ENCODE results near the gene EME1.
"Not testable (repeated sequence)": the region's sequence is repeated elsewhere in the genome, so short reads cannot be mapped to it uniquely, and the experiment has no call there.

The EME1 gene

GRCh38 chr17:50388728-50389127 lies 15.7 kb downstream of the EME1 start:
- DNase-seq (ENCODE audit: low read depth in 2 of 3, low spot score in 2 of 3): no peak

DNA sequence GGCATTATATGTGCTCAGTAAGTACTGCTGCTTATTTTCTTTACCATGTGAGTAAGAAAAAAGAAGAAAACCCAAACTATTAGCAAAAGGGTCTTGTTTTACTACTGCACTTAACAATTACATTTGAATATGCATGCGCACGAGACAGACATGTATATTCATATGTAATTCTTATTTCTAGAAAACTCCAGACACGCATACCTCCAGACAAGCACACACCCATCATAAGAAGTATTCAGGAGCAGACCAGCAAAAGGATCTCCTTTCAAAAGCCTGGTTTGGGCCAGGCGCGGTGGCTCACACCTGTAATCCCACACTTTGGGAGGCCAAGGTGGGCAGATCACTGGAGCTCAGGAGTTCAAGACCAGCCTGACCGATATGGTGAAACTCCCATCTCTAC lies 16.5 kb downstream of the EME1 start:
- no peak for DNase-seq (ENCODE audit: low read depth in 2 of 3, low spot score in 2 of 3)

- no peak for DNase-seq (ENCODE audit: low read depth in 2 of 3, low spot score in 2 of 3)
Observed at GRCh38 chr17:50392621-50393020, 19.6 kb downstream of the EME1 start.

GRCh38 chr17:50393700-50394099 lies 20.7 kb downstream of the EME1 start:
- no peak for DNase-seq (ENCODE audit: low read depth in 2 of 3, low spot score in 2 of 3)

DNA sequence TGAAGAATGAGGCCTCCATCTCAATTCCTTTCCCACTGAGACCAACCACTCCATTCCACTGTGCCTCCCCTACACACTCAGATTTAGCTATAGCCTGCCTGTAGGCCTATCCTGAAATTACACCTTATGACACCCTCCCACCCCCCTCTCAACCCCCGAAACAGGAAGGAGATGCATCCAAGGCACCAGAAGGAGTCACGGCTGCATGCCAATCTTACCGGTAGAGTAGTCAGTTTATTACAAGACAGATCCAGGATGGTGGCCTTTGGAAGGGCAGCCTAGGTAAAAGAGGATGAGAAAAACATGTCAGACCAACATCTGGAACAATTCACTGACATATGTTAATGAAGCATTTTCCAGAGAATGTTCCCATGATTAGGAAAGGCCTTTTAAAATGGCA lies 21.7 kb downstream of the EME1 start:
- no peak for DNase-seq (ENCODE audit: low read depth in 2 of 3, low spot score in 2 of 3)

DNA sequence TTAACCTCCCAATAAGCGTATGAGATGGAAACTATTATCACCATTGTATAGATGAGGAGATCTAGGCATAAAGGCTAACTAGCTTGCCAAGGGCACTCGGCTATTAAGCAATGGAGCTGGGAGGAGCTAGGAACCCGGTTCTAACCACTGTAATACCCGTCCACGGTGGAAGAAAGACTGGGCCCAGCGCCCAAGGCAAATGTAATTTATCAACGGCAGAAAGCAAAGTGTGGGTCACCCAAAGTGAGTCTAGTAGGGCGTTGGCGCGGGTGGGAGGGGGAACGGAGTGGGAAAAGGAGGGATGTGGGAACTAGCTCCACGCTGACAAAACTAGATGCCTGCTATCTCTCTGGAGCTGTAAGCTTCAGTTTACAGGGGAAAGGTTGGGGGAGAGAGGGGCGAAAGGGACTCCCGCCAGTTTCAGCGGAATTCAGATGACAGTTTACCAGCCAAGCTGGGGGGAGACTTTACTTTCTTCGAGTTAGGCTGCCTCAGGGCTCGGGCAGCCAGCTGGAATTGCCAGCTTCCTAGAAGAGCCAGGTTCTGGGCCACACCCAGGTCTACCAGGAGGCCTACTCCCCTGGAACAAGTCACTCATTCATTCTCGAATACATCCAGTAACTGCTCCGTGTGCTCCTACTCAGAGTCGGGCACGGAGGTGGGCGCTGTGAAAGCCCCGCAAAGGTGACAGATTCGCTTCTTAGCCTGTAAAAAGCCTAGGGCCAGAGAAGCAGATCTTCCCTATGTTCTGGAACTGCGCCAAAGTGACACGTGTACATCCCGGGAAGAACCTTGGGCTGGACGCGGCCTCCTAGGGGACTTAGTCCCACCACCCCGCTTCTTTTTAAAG lies 23.5 kb downstream of the EME1 start:
- no peak for DNase-seq (ENCODE audit: low read depth in 2 of 3, low spot score in 2 of 3)

GRCh38 chr17:50397111-50397918 lies 24.3 kb downstream of the EME1 start, which contains the start of gene LRRC59:
Gene LRRC59 (minus strand): TSS chr17:50397523. CDS start chr17:50397317, 206 bp downstream.
- DNase-seq (ENCODE audit: low read depth in 2 of 3, low spot score in 2 of 3): peak; percentile 81 to 99 (median 95)

GRCh38 chr17:50397919-50398285 lies 24.9 kb downstream of the EME1 start:
- DNase-seq (ENCODE audit: low read depth in 2 of 3, low spot score in 2 of 3): no peak

GRCh38 chr17:50398672-50399071 lies 25.6 kb downstream of the EME1 start:
- DNase-seq (ENCODE audit: low read depth in 2 of 3, low spot score in 2 of 3): not testable (repeated sequence)

DNA sequence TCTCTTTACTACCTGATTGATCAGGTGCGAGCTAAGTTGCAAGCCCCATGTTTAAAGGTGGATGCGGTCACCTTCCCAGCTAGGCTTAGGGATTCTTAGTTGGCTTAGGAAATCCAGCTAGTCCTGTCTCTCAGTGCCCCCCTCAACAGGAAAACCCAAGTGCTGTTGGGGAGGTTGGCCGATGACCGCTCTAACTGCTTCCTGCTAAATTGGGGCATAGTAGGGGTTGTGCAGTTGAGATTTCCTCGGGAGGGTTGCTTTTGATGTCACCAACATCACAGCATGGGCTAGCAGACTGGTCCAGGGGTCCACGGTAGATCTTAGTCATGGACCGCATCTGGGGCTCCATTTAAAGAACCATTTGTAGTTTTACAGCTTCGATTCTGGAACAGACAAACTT lies 26.6 kb downstream of the EME1 start:
- DNase-seq (ENCODE audit: low read depth in 2 of 3, low spot score in 2 of 3): not testable (repeated sequence)

DNA sequence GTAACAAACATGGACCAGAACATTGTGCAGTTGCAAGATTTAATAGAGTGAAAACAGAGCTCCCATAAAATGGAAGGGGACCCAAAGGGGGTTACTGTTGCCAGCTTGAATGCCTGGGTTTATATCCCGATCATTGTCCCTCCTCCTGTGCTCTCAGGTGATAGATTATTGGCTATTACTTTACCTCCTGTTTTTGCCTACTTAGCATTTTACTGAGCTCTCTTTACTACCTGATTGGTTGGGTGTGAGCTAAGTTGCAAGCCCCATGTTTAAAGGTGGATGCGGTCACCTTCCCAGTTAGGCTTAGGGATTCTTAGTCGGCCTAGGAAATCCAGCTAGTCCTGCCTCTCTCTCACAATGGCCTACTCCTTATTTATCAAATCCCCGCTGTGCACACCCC lies 32.3 kb downstream of the EME1 start:
- not testable (repeated sequence) for DNase-seq (ENCODE audit: low read depth in 2 of 3, low spot score in 2 of 3)

- no peak for DNase-seq (ENCODE audit: low read depth in 2 of 3, low spot score in 2 of 3)
Observed at GRCh38 chr17:50406578-50406977, 33.5 kb downstream of the EME1 start.

DNA sequence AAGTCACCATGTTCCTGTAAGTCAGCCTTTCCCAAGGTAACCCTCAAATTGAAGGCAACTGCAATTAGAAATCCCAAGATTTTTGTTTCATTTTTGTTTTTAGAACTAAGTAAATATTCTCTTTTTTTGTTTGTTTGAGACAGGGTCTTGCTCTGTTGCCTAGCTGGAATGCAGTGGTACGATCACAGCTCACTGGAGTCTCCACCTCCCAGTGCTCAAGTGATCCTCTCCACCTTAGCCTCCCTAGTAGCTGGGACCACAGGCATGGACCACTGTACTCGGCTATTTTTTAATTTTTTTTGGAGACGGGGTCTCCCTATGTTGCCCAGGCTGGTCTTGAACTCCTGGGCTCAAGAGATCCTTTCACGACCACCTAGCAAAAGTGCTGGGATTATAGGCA lies 34.9 kb downstream of the EME1 start:
- no peak for DNase-seq (ENCODE audit: low read depth in 2 of 3, low spot score in 2 of 3)

- no peak for DNase-seq (ENCODE audit: low read depth in 2 of 3, low spot score in 2 of 3)
Observed at GRCh38 chr17:50412188-50412732, 39.2 kb downstream of the EME1 start.

DNA sequence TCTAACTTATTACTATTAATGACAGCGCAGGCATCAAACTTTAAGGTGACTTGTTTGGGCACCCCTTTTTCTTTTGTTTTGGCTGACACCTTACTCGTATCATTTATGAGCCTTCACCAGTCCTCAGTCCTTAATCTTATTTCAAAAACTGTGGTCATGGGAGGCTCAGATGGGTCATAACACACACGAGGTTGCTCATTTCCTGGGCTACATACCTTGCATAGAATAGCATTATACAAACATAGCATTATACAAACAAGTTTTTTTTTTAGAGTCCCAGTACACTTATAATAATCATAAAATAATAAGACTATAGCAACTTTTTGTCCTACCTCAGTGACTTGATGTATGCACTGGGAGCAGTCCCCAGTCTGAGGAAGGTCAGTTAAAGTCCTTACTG lies 41.8 kb downstream of the EME1 start:
- DNase-seq (ENCODE audit: low read depth in 2 of 3, low spot score in 2 of 3): no peak

- DNase-seq (ENCODE audit: low read depth in 2 of 3, low spot score in 2 of 3): not testable (repeated sequence)
Observed at GRCh38 chr17:50419577-50419976, 46.5 kb downstream of the EME1 start.

DNA sequence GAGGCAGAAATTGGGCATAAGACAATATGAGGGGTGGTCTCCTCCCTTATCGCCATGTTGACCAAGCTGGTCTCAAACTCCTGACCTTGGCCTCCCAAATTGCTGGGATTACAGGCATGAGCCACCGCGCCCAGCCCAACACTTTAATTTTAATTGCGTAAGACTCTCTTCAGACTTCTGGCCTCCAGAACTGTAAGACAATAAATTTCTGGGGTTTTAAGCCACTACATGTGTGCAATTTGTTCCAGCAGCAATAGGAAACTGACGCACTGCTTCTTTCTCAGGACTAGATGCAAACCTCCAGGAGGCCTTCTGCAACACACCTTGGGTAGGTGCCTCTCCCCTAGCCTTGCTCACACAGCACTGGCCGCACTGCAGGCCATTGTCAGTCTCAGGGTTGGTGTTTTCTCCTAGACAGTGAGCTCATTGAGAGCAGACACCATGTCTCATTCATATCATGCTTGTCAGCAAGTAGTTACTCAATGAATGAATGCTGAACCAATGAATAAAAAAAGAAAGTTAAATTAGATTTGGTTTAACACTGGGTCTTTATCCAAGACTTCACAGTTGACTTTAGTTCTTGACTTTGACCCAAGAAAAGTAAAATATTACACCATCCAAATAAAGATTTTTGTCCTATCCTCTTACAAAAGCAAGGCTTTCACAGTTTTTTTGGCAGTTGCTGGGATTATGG lies 47.5 kb downstream of the EME1 start:
- DNase-seq (ENCODE audit: low read depth in 2 of 3, low spot score in 2 of 3): no peak

DNA sequence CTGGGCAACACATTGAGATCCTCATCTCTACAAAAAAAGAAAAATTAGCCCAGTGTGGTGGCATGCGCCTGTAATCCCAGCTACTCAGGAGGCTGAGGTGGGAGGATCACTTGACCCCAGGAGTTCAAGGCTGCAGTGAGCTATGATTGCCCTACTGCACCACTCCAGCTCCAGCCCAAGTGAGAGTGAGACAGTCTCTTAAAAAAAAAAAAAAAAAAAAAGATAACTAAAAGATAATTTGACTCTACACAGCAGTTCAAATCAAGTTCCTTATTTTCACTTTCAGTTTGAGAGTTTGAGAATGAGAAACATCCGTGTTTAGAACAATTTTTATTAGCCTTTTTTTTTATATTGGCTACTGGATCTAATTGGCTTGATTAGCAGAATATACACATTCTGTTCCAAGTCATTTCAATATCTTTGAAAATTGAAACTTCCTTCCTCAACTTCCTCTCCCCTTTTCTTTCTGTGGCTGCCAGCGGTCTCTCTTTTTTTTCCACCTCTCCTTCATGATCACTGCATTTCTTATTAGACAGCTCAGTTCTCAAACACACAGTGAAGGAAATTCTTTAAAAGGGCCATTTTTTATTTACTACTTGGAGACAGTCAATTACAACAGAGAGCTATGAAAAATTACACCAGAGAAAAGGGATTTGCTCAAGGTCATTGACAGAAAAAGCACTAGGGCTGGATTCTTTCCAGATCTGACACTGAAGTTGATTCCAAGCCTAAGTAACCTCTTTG lies 48.5 kb downstream of the EME1 start:
- no peak for DNase-seq (ENCODE audit: low read depth in 2 of 3, low spot score in 2 of 3)

DNA sequence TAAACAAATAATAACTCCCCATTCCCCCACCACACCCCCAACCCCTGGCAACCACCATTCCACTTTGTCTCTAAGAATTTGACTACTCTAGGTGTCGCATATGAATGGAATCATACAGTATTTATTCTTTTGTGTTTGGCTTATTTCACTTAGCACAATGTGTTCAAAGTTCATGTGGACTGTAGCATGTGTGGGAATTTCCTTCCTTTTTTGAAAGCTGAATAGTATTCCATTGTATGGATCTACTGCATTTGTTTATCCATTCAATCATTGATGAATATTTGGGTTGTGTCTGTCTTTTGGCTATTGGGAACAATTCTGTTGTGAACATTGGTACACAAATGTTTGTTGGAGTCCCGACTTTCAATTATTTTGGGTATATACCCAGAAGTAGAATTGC lies 49.7 kb downstream of the EME1 start:
- DNase-seq (ENCODE audit: low read depth in 2 of 3, low spot score in 2 of 3): no peak

- DNase-seq (ENCODE audit: low read depth in 2 of 3, low spot score in 2 of 3): no peak
Observed at GRCh38 chr17:50423553-50424159, 50.6 kb downstream of the EME1 start.
